HG03354 (cell line): ENCODE measurements around the gene TOP1.

Experiments
- ATAC-seq: cut with Tn5 transposase; IDR thresholded peaks from one replicate; pipeline ENCODE4 v1.9.1; 2021; ENCODE audit warnings: mild to moderate bottlenecking; ENCODE audit not compliant: unreplicated experiment, poor library complexity, severe bottlenecking

Gene TOP1

DNA sequence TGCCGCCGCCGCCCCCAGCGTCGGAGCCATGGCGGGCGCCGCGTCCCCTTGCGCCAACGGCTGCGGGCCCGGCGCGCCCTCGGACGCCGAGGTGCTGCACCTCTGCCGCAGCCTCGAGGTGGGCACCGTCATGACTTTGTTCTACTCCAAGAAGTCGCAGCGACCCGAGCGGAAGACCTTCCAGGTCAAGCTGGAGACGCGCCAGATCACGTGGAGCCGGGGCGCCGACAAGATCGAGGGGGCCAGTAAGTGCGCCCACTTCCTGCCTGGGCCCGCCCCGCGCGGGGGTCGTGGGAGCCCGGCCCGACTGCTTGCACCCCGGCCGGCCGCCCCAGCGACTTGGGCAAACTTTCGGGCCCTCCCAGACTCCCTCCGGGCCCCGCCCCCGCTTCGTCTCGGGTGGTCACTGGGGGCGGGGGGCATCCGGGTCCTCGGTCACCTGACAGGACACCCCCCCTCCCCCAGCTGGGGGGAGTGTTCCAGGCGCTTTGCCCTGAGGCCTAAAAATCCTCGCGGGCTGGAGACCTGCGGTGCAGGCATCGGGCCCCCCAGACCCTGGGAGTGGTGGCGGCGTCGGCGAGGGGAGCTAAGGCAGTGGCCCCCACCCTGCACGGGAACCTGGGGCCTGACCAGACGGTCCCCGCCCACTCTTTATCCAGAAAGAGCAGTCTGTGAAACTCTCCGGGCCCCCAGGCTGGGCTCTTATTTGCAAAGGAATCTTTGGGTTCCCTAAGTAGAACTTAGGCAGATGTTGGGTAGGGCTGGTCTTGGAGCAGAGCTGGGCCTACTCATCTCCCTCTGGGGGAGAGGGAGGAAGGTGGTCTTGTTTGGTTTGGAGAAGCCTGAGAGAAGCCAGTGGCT lies 109.2 kb downstream of the TOP1 start:
- ATAC-seq = peak; percentile 27

DNA sequence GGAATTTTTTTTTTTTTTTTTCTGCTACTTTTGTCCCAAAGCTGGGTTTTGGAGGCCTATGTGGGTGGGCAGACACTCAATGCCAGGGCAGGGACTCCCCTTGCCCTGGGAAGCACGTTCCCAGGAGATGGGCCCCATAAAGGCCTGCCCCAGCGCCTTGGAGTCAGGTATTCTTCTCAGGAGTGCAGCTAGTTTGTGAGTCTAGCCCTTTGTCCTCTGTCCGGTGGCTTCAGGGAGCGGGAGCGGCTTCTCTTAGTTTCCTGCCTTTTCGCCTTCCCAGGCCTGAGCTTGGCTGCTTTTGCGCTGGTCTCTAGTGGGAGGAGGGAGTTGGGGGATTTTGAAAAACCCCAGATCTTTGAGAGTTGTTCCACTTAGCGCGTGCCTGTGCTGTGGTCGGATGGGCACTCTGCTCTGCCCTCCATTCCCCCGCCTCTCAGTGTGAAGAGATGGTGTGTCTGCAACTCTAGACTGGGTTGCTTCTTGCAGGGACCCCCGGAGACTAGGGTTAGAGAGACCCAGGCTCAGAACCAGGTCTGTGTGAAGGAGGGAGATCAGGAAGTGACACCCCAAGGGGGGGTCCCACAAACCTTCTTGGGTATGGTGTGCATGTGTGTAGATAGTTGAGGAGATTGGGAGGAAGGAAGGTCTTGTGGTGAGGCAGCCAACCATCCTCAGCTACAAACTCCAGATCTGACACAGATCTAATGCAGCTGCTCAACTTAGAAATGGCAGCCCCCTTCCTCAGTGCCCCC lies 110.0 kb downstream of the TOP1 start:
- no peak for ATAC-seq

DNA sequence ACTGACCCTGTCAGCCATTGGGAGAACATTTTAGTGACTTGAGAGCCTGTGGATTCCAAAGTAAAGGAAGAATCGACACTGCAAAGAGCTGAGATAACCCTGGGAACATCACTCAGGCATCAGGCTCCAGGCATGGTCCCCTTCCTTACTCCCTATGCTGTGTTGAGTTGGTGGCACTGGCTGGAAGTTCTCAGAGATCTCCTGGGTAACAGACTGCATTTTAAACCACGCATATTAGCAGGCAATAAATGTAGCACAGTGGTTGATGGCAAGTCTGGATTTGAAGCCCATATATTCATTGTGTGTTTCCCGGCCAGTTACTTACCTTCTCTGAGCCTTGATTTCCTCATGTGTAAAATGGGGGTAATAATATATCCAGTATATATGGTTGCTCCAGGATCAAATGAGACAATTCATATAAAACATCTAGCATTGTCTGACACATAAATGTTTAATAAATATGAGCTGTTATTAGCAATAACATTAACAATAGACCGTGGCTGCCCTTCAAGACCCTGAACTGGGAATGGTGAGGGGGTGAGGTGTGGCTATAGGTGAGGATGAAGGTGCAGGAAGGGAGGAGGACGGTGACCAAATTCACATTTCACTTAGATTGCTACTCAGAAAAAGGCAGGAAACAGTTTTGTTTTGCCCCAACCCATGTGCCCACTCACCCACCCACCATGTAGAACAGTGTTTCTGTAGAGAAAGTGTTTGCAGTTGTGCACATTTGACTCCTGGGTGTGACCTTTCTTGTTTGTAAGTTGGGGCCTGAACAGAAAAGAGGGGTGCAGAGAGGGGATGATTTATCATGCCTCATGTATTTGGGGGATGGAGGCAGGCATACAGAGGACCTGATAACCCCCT lies 110.8 kb downstream of the TOP1 start:
- no peak for ATAC-seq

DNA sequence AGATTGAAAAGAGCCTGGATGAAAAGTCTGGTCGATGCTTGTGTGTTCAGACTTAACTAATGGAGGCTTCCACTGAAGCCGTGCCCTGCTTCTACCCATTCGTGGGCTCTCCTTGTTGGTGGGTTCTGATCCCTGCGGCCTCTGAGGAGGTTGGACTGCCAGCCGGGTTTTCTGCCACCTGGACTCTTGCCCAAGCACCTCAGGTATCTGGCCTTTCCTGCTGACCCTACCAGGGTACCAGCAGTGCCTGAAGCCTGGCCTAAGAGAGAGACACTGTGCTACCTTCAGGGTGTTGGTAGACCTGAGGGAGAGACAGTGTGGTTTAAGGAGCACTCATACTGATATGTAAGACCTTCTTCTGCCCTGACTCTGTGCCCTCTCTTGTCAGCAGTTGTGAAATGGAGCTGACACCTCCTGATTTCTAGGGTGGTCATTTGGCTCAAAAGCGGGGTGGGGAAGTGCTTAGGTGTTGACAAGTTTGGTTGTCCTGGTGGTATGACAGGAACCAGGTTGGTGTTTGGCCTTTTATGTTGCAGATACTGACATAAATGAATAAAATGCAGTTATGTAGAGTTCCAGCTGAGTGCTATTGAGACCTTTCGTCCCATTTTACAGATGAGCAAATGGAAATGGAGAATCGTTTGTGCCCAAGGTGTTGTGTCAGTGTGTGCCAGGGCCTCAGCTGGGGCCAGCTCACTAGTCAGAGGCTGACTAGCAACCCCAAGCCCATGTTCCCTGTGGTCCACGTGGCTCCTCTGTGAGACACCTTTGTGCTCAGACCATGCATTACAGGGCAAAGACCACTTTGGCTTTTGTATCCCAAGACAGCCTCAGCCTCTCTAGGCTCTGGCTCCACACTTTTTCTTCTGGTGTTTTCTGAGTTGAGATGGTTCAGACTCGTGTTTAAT lies 111.9 kb downstream of the TOP1 start:
- no peak for ATAC-seq

DNA sequence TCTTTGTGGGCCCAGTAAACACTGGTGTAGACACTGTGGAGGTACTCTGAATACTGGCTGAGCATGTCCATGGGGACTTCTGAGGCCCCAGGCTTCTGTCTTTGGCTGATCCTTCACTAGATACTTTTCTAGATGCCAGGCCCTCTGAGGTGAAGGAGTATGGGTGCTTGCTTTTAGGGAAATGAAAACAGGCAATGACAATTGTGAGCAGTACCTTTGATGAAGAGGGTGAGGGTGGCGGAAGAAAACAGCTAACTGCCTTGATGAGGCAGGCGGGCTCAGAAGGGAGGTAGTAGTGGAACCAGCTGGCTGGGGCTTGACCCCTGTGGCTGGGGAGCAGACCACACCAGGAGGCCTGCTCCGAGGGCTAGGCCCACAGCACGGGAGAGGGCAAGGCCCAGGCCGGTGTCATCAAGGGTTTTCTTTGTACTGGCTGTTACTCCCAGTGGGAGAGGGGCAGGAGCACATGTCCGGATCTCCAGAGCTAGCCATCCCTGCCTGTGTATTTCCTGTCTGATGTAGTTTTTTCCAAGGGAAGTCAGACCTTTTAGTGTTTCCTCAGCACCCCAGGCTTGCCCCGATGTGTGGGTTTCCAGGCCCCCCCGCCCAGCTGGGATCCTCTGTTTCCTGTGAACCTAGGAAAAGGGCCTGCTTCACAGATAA lies 112.7 kb downstream of the TOP1 start:
- no peak for ATAC-seq

DNA sequence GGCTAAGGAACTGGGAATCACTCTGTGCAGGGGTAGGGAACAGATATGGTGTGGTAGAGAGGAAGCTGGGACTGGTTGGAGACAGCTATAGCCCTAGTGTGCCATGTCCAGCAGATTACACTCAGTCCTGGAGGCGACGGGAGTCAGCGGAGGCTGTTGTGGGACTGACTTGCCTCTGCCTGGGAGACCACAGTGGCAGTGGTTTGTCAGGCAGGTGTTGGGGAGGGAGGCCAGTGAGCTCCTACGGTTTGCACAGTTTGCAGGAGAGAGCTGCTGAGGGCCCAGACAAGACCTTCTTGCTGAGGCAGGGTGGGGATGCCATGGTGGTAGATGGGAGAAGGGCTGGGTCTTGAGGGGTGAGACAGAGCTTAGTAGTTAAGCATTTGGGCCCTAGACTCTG lies 113.6 kb downstream of the TOP1 start:
- no peak for ATAC-seq

DNA sequence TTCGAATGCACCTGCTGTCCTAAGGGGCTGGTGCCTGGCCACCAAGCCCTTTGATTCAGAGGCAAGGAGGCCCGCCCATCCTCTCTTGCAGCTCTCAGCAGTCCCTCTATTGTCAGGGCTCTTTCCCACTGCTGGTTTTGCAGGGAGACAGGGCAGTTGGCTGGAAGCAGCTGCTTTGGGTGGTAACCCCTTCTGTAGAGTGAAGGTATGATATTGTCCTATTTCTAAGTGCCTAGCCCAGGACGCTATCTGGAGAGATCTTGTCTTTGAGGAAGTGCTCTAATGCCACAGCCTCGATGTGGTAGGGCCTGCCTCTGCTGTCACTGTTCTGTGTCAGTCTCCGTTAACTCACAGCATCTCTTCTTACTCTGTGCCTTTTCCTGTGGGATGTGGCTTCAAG lies 114.3 kb downstream of the TOP1 start:
- ATAC-seq = no peak

DNA sequence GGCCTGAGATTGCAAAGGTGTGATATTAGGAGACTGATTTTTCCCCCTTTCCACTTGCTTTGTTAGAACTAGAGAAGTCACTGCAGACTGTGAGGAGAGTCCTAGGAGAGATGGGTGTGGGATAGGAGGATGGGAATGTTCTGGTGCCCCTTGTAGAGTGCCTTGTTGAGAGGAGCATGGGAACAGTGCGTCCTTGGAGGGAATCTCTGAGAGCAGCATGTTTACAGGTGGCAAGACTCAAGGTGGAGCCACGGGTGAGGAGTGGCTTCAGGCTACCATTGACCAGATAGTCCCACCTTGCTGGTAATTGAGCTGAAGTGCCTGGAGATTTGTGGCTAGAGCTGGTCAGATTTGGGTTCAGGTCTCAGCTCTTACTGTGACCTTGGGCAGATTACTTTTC lies 114.7 kb downstream of the TOP1 start:
- ATAC-seq = no peak

DNA sequence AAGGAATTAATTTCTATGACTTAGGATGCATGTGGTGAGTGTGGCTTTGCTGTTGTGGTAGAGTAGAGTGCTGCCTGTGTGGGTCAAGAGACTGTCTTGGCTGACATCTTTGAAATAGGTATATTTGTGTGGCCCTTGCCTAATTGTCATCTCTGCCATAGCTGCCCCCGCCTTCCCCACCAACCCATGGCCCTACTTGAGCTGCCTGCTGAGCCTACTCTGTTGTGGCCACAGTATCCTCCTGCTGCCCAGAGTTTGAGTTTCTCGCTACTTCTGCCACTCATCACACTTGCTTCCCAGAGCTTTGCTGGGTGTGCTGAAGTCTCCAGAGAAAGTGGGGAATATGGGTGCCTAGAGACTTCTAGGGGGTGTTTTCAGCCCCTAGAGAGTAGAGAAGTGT lies 116.7 kb downstream of the TOP1 start:
- no peak for ATAC-seq

DNA sequence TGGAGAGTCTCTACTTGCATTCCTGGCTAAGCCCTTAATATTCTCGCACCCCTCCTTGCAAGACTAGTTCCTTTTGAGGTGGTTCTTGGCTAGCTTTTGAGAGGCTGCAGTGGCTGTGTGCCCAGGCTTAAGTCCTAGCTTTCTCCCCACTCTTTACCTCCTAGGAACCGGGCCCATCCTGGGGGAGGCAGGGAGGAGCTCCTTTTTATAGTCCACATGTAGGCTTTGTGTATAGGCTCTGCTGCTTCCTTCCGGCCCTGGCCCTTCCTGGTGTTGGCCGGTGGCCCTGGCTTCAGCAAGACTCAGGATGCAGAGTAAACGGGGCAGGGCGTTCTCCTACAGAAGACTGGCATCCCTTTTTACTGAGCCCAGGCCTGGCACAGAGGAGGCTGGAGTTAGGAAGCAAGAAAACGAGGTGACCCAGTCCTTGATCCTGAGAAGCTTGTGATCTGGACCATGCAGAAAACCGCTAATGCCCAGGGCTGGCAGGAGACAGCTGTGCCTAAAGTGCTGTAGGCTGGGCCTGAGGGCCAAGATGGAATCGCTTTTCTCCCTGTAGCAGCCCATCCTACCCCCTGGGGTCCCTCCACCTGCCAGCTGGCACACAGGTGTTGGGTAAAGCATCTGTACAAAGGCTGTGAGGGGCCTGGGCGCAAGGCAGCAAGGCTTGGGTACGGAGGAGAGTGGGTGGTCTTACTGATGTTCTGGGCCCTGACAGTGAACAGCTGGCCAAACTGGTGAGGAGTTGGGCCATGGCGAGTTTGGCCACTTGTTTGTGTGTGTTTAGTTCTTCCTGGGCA lies 117.4 kb downstream of the TOP1 start:
- ATAC-seq = no peak

DNA sequence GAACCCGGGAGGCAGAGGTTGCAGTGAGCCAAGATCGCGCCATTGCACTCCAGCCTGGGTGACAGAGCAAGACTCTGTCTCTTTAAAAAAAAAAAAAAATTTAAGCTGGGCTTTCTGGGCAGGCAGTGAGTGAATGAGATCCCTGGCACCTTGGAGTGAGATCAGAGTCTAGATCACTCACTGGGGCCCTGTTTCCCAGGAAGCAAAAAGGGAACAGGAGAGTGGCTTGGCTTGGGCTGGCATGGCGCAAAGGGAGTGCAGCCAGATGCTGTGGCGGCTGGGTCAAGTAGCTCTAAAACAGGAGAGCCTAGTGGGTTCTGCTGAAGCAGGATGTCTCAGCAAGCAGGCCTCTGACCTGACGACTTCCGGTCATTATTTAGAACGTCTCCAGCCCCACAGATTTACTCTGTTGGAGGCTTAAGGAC lies 119.2 kb downstream of the TOP1 start:
- no peak for ATAC-seq

DNA sequence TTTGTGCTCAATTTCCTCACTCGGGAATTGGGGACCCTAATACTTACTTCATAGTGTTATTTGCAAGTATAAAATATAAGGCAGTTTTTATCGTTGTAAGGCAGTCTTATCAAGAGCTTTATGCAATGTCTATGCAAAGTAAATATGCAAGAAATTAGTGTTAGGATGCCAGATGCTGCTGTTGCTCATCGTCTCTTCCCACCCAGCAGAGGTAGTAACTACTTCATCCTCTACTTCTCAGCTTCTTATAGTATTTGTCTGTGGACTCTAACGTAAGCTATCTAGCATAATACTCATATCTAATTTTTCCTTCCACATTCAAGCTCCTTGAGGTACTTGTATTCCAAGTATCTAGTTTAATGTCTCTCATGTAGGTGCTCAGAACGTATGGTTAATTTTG lies 120.3 kb downstream of the TOP1 start:
- no peak for ATAC-seq

GRCh38 chr20:41150664-41151063 lies 122.0 kb downstream of the TOP1 start:
- ATAC-seq = no peak

- no peak for ATAC-seq
These were observed 122.7 kb downstream of the TOP1 start for GRCh38 chr20:41151134-41151869.

- ATAC-seq = no peak
These were observed 123.6 kb downstream of the TOP1 start for GRCh38 chr20:41152108-41152757.

DNA sequence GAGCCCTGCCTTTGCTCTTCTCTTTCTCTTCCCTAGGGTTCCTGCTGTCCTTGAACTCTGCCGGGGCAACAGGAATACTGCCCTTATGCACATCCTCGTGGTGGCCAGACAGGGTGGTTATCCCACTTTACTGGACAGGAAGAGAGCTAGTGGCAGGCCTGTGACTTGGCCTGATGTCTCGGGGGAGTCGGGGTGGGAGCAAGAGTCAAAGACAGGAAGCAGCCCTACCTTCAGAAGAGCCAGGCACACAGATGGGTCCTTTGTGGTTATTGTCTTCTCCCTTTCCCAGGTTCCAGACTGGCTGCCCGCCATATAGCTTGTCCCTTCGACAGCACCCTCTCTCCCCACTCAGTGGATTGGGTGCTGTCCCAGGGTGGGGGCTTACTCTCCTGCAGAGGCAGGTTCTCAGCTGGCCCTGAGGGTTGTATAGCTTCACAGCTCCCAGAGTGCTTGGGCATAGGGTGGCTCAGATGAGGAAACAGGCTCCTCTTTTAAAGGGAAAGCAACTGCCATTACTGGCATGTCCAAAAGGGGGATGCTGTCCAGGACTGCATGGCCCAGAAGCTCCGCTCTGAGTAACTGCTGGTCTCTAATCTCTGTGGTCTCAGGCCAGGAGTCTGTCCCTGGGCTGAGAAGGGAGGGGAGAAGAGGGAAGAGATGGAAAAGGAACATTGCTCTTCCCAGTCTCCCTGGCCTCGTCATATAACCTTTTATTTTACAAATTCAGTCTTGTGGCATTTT lies 126.0 kb downstream of the TOP1 start:
- no peak for ATAC-seq
